ENCODE measurements around the gene ARL16. TPM values are rescaled to one million over a fixed set of nuclear protein-coding genes. Genes with fewer than 3 reads are reported as not detected.

ARL16 gene
- total and polyA plus RNA-seq, 9 donors = 22.8 to 55.5 (median 31.1) TPM

GRCh38 chr17:81667754-81668153 is 15.8 kb downstream of the ARL16 start:
- Histone ChIP-seq H3K4me1 (ENCODE audit: insufficient read depth) (peaks cover 12% of the 10 kb centered on the region), H3K27ac (no peak overlapping the region), H3K36me3 (no peaks in the 10 kb centered on the region), H3K9me3 (no peaks in the 10 kb centered on the region), H3K4me3 (no peak overlapping the region), H3K27me3 (no peaks in the 10 kb centered on the region)
- TF ChIP-seq POLR2A (IDR thresholded peaks at IDR 0.05) (no peak), EP300 (IDR thresholded peaks at IDR 0.05) (no peak), CTCF (IDR thresholded peaks at IDR 0.05) (no peak)
- WGBS, 3 donors = 79 to 80% (median 80%) methylated on average over 18 of the region's 18 CpGs
- no peak for DNase-seq
- intact Hi-C loops (cut with DNase I) = no loop called here

- TF ChIP-seq CTCF (IDR thresholded peaks at IDR 0.05) = no peak
- TF ChIP-seq EP300 (IDR thresholded peaks at IDR 0.05) = no peak
- peak; percentile 69 for TF ChIP-seq POLR2A (IDR thresholded peaks at IDR 0.05)
- Histone ChIP-seq H3K4me3 (peak within 1 kb of the TSS; percentile 55), H3K36me3 (no peaks in the 10 kb centered on the region), H3K27ac (peak within 1 kb of the TSS; percentile 32 to 78), H3K9me3 (no peaks in the 10 kb centered on the region), H3K4me1 (ENCODE audit: insufficient read depth) (peaks cover 12% of the 10 kb centered on the region), H3K27me3 (no peaks in the 10 kb centered on the region)
- intact Hi-C loops (cut with DNase I) = no loop called here
- WGBS, 3 donors = 0% methylated on average over 27 to 96 of the region's 96 CpGs
- peak; percentile 95 to 98 (median 96) for DNase-seq
These were observed 17.0 kb downstream of the ARL16 start, which contains the start of the genes CCDC137 and OXLD1 for GRCh38 chr17:81666342-81667191. CCDC137 (plus strand) TSS chr17:81666737; CDS start chr17:81666767, 30 bp downstream. OXLD1 (minus strand) TSS chr17:81666605; CDS start chr17:81666577, 28 bp downstream.

- no peak for DNase-seq
- Histone ChIP-seq H3K4me3 (peak overlapping the region; percentile 55), H3K27ac (peak overlapping the region; percentile 32 to 78), H3K4me1 (ENCODE audit: insufficient read depth) (peaks cover 12% of the 10 kb centered on the region), H3K27me3 (no peaks in the 10 kb centered on the region), H3K36me3 (no peaks in the 10 kb centered on the region), H3K9me3 (no peaks in the 10 kb centered on the region)
- WGBS, 3 donors = 0 to 1% (median 0%) methylated on average over 14 to 16 of the region's 16 CpGs
- intact Hi-C loops (cut with DNase I) = no loop called here
- TF ChIP-seq CTCF (IDR thresholded peaks at IDR 0.05) = no peak
- no peak for TF ChIP-seq EP300 (IDR thresholded peaks at IDR 0.05)
- TF ChIP-seq POLR2A (IDR thresholded peaks at IDR 0.05) = no peak
These were observed 17.6 kb downstream of the ARL16 start for GRCh38 chr17:81666092-81666341.

GRCh38 chr17:81665205-81666091 is 18.1 kb downstream of the ARL16 start:
- no peak for TF ChIP-seq EP300 (IDR thresholded peaks at IDR 0.05)
- no peak for TF ChIP-seq POLR2A (IDR thresholded peaks at IDR 0.05)
- no peak for TF ChIP-seq CTCF (IDR thresholded peaks at IDR 0.05)
- Histone ChIP-seq H3K27ac (peak overlapping the region; percentile 32 to 78), H3K36me3 (no peaks in the 10 kb centered on the region), H3K4me3 (peak overlapping the region; percentile 55), H3K9me3 (no peaks in the 10 kb centered on the region), H3K4me1 (ENCODE audit: insufficient read depth) (peaks cover 12% of the 10 kb centered on the region), H3K27me3 (no peaks in the 10 kb centered on the region)
- intact Hi-C loops (cut with DNase I) = no loop called here
- 58 to 63% (median 59%) methylated on average over 25 to 30 of the region's 30 CpGs for WGBS, 3 donors
- DNase-seq = no peak

All from ovary (tissue), 9 donors.